AG09319 (cell line): Measurements from ENCODE around the gene MGAT4A.

Experiments used
- DNase-seq: peaks from one replicate; pipeline ENCODE4 v3.0.0-alpha.2; 2010; ENCODE audit warnings: low read depth; ENCODE audit errors: extremely low read depth
- TF ChIP-seq, protein P1 (sequence below): IDR thresholded peaks from 2 replicates; pipeline ENCODE4 v1.5.1; 2011; ENCODE audit warnings: low read depth, mild to moderate bottlenecking, inconsistent platforms, low read length, moderate library complexity

Gene MGAT4A

DNA sequence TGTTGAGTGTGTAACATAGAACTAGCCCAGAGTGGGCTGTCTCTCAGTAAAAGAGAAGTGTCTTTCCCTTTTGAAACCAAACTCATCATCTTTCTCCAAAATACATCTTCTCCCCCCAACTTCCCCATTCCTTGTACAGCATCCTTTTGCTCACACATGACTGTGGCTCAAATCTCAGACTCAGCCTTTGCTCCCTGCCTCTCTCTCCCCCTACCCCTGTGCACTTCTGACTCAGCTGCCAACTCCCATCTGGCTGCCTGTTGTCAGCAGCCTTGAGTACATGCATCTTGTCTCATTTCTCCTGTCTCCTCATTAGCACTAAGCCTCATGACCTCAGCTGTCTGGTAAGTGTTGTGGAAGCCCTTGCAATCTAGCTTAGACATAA, 18.1 kb upstream of the MGAT4A start:
- DNase-seq = no peak
- TF ChIP-seq, protein P1, sequence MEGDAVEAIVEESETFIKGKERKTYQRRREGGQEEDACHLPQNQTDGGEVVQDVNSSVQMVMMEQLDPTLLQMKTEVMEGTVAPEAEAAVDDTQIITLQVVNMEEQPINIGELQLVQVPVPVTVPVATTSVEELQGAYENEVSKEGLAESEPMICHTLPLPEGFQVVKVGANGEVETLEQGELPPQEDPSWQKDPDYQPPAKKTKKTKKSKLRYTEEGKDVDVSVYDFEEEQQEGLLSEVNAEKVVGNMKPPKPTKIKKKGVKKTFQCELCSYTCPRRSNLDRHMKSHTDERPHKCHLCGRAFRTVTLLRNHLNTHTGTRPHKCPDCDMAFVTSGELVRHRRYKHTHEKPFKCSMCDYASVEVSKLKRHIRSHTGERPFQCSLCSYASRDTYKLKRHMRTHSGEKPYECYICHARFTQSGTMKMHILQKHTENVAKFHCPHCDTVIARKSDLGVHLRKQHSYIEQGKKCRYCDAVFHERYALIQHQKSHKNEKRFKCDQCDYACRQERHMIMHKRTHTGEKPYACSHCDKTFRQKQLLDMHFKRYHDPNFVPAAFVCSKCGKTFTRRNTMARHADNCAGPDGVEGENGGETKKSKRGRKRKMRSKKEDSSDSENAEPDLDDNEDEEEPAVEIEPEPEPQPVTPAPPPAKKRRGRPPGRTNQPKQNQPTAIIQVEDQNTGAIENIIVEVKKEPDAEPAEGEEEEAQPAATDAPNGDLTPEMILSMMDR = no peak

DNA sequence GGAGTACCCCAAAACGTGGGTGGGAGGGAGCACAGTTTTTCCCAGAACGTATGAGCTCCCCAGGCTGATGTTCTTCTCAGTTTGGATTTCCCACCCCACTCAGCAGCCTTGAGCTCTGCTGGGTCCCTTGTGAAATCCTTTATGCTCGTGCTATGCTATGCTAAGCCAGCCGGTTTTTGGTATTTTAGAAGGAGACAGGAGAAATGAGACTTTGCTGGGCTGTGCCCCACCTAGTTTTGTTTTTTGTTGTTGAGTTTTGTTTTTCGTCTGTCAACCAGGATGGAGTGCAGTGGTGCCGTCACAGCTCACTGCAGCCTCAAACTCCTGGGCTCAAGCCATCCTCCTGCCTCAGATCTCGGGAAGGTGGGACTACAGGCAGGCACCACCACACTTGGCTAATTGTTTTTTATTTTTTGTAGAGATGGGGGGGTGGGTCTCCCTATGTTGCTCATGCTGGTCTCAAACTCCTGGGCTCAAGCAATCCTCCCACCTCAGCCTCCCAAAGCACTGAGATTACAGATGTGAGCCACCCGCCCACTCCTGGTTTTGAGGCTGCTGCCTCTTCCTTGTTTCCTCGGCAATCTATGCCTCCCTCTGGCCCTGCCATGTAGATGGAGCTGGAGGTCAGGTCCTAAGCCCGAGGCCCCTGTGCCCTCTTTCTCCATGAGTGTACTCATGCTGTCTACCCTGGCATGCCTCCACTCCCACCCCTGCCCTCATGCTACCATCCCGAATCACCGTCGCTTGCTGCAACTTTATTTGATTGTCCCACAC, 17.5 kb upstream of the MGAT4A start:
- no peak for DNase-seq
- TF ChIP-seq, protein P1 = no peak

DNA sequence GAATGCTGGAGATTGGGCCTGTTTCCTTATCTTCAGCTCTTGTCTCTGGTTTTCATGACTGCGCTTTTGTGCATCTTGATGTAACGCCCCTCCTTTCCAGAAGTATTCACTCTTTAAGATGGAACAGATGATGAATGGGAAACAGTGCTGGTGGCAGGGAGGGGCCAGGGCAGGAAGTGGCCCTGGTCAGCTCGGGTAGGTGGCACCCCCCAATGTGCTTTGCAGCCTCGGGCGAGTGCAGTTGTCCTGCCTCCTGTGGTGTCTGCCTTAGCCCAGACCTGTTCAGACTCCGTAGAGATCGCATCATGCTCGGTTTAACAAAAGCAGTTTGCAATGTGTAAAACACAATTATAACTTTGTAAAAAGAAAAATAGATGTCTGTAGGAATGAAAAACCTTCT, 17.0 kb upstream of the MGAT4A start:
- TF ChIP-seq, protein P1 = no peak
- no peak for DNase-seq

DNA sequence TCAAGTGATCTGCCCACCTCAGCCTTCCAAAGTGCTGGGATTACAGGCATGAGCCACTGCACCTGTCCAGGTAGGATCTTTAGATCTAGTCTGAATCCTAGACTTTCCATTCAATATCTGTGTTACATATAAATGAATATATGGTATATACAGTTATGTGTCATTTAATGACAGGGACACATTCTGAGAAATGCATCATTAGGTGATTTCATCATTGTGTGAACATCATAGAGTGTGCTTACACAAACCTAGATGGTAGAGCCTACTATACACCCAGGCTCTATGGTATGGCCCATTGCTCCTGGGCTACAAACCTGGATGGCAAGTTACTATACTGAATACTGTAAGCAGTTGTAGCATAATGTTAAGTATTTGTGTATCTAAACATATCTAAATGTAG, 15.5 kb upstream of the MGAT4A start:
- DNase-seq = no peak
- TF ChIP-seq, protein P1 = no peak

DNA sequence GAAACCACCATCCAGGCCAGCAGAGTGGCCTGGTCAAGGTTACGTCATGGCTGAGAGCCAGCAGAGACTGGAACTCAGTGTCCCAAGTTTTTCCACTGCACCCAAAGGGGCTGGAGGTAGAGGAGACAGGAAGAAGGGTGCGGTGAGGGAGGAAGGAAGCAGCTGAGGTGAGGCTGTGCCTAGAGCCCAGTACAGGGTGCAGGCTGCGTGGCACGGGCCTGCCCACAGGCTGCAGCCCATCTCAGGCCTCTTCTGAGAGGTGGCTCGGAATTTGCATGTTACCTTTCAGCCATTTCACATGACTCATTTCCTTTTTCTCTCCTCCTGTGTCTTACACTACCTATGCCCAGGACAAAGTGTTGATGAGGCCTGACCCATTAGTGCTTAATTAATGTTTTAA, 13.7 kb upstream of the MGAT4A start:
- TF ChIP-seq, protein P1 = no peak

DNA sequence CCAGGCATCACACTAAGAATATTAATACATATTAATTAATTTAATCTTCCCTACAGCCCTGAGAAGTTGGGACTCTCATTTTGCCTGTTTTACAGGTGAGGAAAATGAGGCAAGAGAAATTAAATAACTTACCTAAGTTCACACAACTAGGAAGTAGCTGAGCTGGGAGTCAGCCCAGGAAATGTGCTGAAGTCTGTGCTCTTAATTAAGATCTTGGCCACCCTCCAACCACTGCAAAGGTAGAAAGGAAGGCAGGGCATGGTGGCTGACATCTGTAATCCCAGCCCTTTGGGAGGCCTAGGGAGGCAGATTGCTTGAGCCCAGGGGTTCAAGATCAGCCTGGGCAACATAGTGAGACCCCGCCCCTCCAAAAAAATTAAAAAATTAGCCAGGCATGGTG, 12.9 kb upstream of the MGAT4A start:
- TF ChIP-seq, protein P1 = no peak
- no peak for DNase-seq

More for the DNA sequence above, 13.7 kb upstream of the MGAT4A start:
- DNase-seq = no peak

DNA sequence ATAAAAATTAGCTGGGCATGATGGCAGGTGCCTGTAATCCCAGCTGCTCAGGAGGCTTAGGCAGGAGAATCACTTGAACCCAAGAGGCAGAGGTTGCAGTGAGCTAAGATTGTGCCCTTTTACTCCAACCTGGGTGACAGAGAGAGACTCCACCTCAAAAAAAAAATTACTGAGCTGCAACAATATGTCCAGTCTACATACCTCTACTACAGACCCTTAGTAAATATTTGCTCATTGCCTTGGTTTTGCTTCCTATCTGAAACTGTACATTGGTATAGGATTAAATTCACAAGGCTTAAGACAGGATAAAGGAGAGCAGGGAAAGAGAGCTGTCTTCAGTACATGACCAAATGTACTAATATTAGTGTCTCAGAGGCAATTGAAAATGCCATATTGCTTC, 8.1 kb upstream of the MGAT4A start:
- no peak for DNase-seq
- TF ChIP-seq, protein P1 = no peak
